AG04449 (cell line): ENCODE results near the gene CDO1.

Source experiments
- CTCF ChIA-PET: fragments of 350-600 bp; formaldehyde crosslinking; extraction: SDS; loops from one replicate; lab custom pipeline; 2021; ENCODE audit warnings: antibody characterized with exemption; lab: Yijun Ruan, JAX
- POLR2A ChIA-PET: fragments of 400-600, 350-600 bp; formaldehyde crosslinking; extraction: SDS; loops from one replicate; lab custom pipeline; 2020; ENCODE audit warnings: antibody characterized with exemption, inconsistent platforms; lab: Yijun Ruan, JAX
- DNase-seq: peaks from one replicate; pipeline ENCODE4 v3.0.0-alpha.2; 2010; ENCODE audit warnings: low read depth, low spot score
- H3K4me3 ChIP-seq: 2 replicates; pipeline ENCODE4 v1.5.1; 2011; ENCODE audit warnings: low read depth, mild to moderate bottlenecking, control low read depth, low read length
- CTCF ChIP-seq: IDR thresholded peaks from one replicate; pipeline ENCODE4 v1.5.1; 2011; ENCODE audit warnings: mild to moderate bottlenecking, moderate library complexity, low read length, control low read depth, inconsistent platforms; ENCODE audit not compliant: insufficient read depth; ENCODE audit errors: missing control alignments

Gene CDO1

GRCh38 chr5:115788440-115788839 lies 28.0 kb downstream of the CDO1 start:
- ChIA-PET POLR2A (no interaction called here), CTCF (no interaction called here)
- no peak overlapping the region for H3K4me3 ChIP-seq
- TF ChIP-seq CTCF: no peak
- DNase-seq: no peak

- no peak for DNase-seq
- ChIA-PET POLR2A (no interaction called here), CTCF (no interaction called here)
- TF ChIP-seq CTCF: no peak
- H3K4me3 ChIP-seq: no peak overlapping the region
Measured at GRCh38 chr5:115787426-115787825, 29.0 kb downstream of the CDO1 start.

GRCh38 chr5:115785381-115786065 lies 30.9 kb downstream of the CDO1 start:
- TF ChIP-seq CTCF: no peak
- no peak overlapping the region for H3K4me3 ChIP-seq
- DNase-seq: no peak
- ChIA-PET POLR2A (no interaction called here), CTCF (no interaction called here)

GRCh38 chr5:115778417-115778816 lies 38.0 kb downstream of the CDO1 start:
- no peak overlapping the region for H3K4me3 ChIP-seq
- DNase-seq: no peak
- ChIA-PET CTCF (no interaction called here), POLR2A (no interaction called here)
- TF ChIP-seq CTCF: no peak

- DNase-seq: no peak
- CTCF ChIA-PET: interaction anchor here (1.2 kb wide), 1 partner anchor 9 kb away, joined by 3 read pairs; no protein-coding TSS in a partner anchor
- no peak overlapping the region for H3K4me3 ChIP-seq
- POLR2A ChIA-PET: interaction anchor here (0.7 kb wide), 1 partner anchor 442 kb away, joined by 3 read pairs; no protein-coding TSS in a partner anchor
- no peak for TF ChIP-seq CTCF
Measured at GRCh38 chr5:115776989-115777388, 39.5 kb downstream of the CDO1 start.

- no peak for DNase-seq
- POLR2A ChIA-PET: no interaction called here
- no peak for TF ChIP-seq CTCF
- H3K4me3 ChIP-seq: no peak overlapping the region
- CTCF ChIA-PET: no interaction called here
Measured at GRCh38 chr5:115775999-115776398, 40.5 kb downstream of the CDO1 start.
